Neural progenitor cell (in vitro differentiated cells): ENCODE measurements around the gene EYA4. TPM values are rescaled to one million over a fixed set of nuclear protein-coding genes. Genes with fewer than 3 reads are reported as not detected.

Experiments
- DNase-seq: peaks from one replicate; pipeline ENCODE4 v3.0.0-alpha.2; 2016; ENCODE audit warnings: low spot score
- H2AFZ ChIP-seq: fragments of 200-600 bp; sonication (generic); replicated peaks from 2 replicates; pipeline ENCODE4 v1.6.1; 2016; ENCODE audit warnings: antibody characterized with exemption
- H3F3A ChIP-seq: fragments of 200-600 bp; sonication (generic); 2 replicates; pipeline ENCODE4 v1.6.1; 2016; ENCODE audit warnings: antibody characterized with exemption, low read depth
- H3K27ac ChIP-seq: fragments of 200-600 bp; sonication (generic); 2 replicates; pipeline ENCODE4 v1.5.1; 2016; ENCODE audit warnings: mild to moderate bottlenecking
- H3K27me3 ChIP-seq: fragments of 200-600 bp; sonication (generic); 2 replicates; pipeline ENCODE4 v1.6.1; 2016; ENCODE audit warnings: mild to moderate bottlenecking, moderate library complexity
- H3K36me3 ChIP-seq: fragments of 200-600 bp; sonication (generic); 2 replicates; pipeline ENCODE4 v1.5.1; 2016
- H3K4me1 ChIP-seq: fragments of 200-600 bp; sonication (generic); 2 replicates; pipeline ENCODE4 v1.6.1; 2016; ENCODE audit warnings: mixed run types
- H3K4me2 ChIP-seq: fragments of 200-600 bp; sonication (generic); 2 replicates; pipeline ENCODE4 v1.6.1; 2016
- H3K4me3 ChIP-seq: fragments of 200-600 bp; sonication (generic); 2 replicates; pipeline ENCODE4 v1.5.1; 2016
- H3K79me2 ChIP-seq: fragments of 200-600 bp; sonication (generic); 2 replicates; pipeline ENCODE4 v1.6.1; 2016; ENCODE audit warnings: low read depth
- H3K9ac ChIP-seq: fragments of 200-600 bp; sonication (generic); 2 replicates; pipeline ENCODE4 v1.6.1; 2016
- H3K9me3 ChIP-seq: fragments of 200-600 bp; sonication (generic); 2 replicates; pipeline ENCODE4 v1.5.1; 2016; ENCODE audit warnings: low read depth
- H4K20me1 ChIP-seq: fragments of 200-600 bp; sonication (generic); 2 replicates; pipeline ENCODE4 v1.6.1; 2016; ENCODE audit warnings: low read depth
- H3K27ac Mint-ChIP-seq: 3 replicates; pipeline ENCODE4 v1.8.0; 2021; ENCODE audit warnings: mixed read lengths
- H3K27me3 Mint-ChIP-seq: 2 replicates; pipeline ENCODE4 v1.8.0; 2022; ENCODE audit warnings: low read depth, mild to moderate bottlenecking, inconsistent platforms, moderate library complexity, mixed read lengths; ENCODE audit not compliant: insufficient read depth
- H3K36me3 Mint-ChIP-seq: 3 replicates; pipeline ENCODE4 v1.8.0; 2021; ENCODE audit warnings: mixed read lengths
- H3K4me1 Mint-ChIP-seq: 3 replicates; pipeline ENCODE4 v1.8.0; 2021; ENCODE audit warnings: mixed read lengths
- H3K4me3 Mint-ChIP-seq: 3 replicates; pipeline ENCODE4 v1.8.0; 2021; ENCODE audit warnings: mild to moderate bottlenecking, moderate library complexity, mixed read lengths
- H3K9me3 Mint-ChIP-seq: 3 replicates; pipeline ENCODE4 v1.8.0; 2020; ENCODE audit warnings: mixed read lengths
- CTCF ChIP-seq: fragments of 200-600 bp; sonication (generic); IDR thresholded peaks from 2 replicates; pipeline ENCODE4 v1.5.1; 2017; ENCODE audit warnings: antibody characterized with exemption, mild to moderate bottlenecking
- EZH2 ChIP-seq: fragments of 200-600 bp; sonication (generic); IDR thresholded peaks from 2 replicates; pipeline ENCODE4 v1.6.1; 2017; ENCODE audit warnings: antibody characterized with exemption, mild to moderate bottlenecking, moderate library complexity
- EZH2phosphoT487 ChIP-seq: fragments of 200-600 bp; sonication (generic); IDR thresholded peaks from 2 replicates; pipeline ENCODE4 v1.6.1; 2017; ENCODE audit warnings: antibody characterized with exemption
- total RNA-seq: library from RNA; depleted of rRNA; stranded (reverse); fragments of >200 nt; gene quantifications from 2 replicates; pipeline ENCODE4 v1.2.3, GENCODE V29; 2015; ENCODE audit warnings: low replicate concordance

The EYA4 gene
- total RNA-seq, 1 donor from 2014 or later, result 2.4 TPM

DNA sequence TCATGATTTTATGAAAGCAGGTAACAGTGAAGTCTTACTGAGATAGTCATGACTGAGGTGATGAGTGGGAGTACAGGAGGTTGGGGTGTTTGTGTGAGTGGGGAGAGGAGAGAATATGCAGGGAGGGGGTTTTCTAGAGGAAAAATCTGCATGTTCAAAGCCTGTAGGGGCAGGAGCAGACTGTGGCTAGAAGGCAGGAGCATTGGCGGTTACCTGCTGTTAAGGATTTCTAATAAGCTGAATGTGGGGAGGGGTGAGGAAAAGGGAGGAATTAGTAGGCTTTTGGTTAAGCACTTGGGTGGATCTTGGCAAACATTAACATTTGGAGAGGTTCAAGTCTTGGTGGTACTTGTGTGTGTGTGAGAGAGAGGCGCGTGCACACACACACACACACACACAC lies 70.8 kb downstream of the EYA4 start:
- no peak overlapping the region for H3K9ac ChIP-seq
- H3K27ac Mint-ChIP-seq, result no peak overlapping the region
- peaks cover 11% of the 10 kb centered on the region for H3K4me1 Mint-ChIP-seq
- DNase-seq, result no peak
- no peaks in the 10 kb centered on the region for H3K9me3 ChIP-seq
- H3K4me1 ChIP-seq, result peaks cover 17% of the 10 kb centered on the region
- H3K4me2 ChIP-seq, result no peak overlapping the region
- H3F3A ChIP-seq, result no peaks in the 10 kb centered on the region
- H3K27me3 ChIP-seq, result no peaks in the 10 kb centered on the region
- H2AFZ ChIP-seq, result peak overlapping the region; percentile 7
- no peaks in the 10 kb centered on the region for H3K36me3 ChIP-seq
- H3K27ac ChIP-seq, result no peak overlapping the region
- H3K36me3 Mint-ChIP-seq, result peaks cover 2% of the 10 kb centered on the region
- H3K27me3 Mint-ChIP-seq, result peaks cover 2% of the 10 kb centered on the region
- no peaks in the 10 kb centered on the region for H3K79me2 ChIP-seq
- peaks cover 5% of the 10 kb centered on the region for H3K9me3 Mint-ChIP-seq
- no peak overlapping the region for H3K4me3 ChIP-seq
- H4K20me1 ChIP-seq, result no peaks in the 10 kb centered on the region
- no peak overlapping the region for H3K4me3 Mint-ChIP-seq
- TF ChIP-seq EZH2phosphoT487, result no peak
- TF ChIP-seq EZH2, result no peak
- no peak for TF ChIP-seq CTCF

GRCh38 chr6:133313068-133313467 lies 71.9 kb downstream of the EYA4 start:
- Mint-ChIP-seq H3K27ac (no peak overlapping the region), H3K4me3 (no peak overlapping the region), H3K4me1 (peaks cover 11% of the 10 kb centered on the region), H3K27me3 (peaks cover 2% of the 10 kb centered on the region), H3K36me3 (peaks cover under 1% of the 10 kb centered on the region), H3K9me3 (peaks cover 2% of the 10 kb centered on the region)
- Histone ChIP-seq H3K4me1 (peaks cover 17% of the 10 kb centered on the region), H3K79me2 (no peaks in the 10 kb centered on the region), H3K4me2 (no peak overlapping the region), H2AFZ (no peak overlapping the region), H3K4me3 (no peak overlapping the region), H3K9ac (no peak overlapping the region), H3K27me3 (no peaks in the 10 kb centered on the region), H3K36me3 (no peaks in the 10 kb centered on the region), H3F3A (no peaks in the 10 kb centered on the region), H3K27ac (no peak overlapping the region), H4K20me1 (no peaks in the 10 kb centered on the region), H3K9me3 (no peaks in the 10 kb centered on the region)
- peak; percentile 41 for DNase-seq
- TF ChIP-seq CTCF, result peak; percentile 31
- no peak for TF ChIP-seq EZH2
- TF ChIP-seq EZH2phosphoT487, result no peak

DNA sequence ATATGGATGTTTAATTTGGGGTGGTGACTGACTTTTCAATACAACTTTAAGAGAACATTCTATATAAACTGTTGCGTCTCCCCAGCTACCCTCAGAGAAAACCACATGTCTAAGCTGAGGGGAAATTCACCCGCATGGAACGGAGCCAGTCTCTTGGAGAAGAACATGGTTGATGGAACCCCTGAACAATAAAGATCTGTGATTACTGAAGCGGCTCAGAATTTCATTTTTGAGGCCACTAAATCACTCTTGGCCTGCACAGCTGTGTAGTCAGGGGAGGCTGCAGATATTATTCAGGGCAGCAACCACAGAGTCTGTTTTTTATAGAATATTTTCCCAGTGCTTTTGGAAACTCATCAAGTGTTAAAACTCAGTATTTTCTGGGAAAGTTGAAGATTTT lies 73.8 kb downstream of the EYA4 start:
- no peak overlapping the region for H3K4me2 ChIP-seq
- Mint-ChIP-seq H3K4me3 (no peak overlapping the region), H3K9me3 (no peaks in the 10 kb centered on the region), H3K4me1 (peaks cover 11% of the 10 kb centered on the region), H3K36me3 (no peaks in the 10 kb centered on the region), H3K27ac (peak overlapping the region; percentile 55), H3K27me3 (peaks cover 2% of the 10 kb centered on the region)
- H3K4me1 ChIP-seq, result peaks cover 17% of the 10 kb centered on the region
- no peaks in the 10 kb centered on the region for H3K9me3 ChIP-seq
- no peak overlapping the region for H3K4me3 ChIP-seq
- no peaks in the 10 kb centered on the region for H4K20me1 ChIP-seq
- H3K27ac ChIP-seq, result no peak overlapping the region
- TF ChIP-seq EZH2 (no peak), EZH2phosphoT487 (no peak), CTCF (no peak)
- no peaks in the 10 kb centered on the region for H3K79me2 ChIP-seq
- no peaks in the 10 kb centered on the region for H3K27me3 ChIP-seq
- no peak for DNase-seq
- no peak overlapping the region for H2AFZ ChIP-seq
- no peaks in the 10 kb centered on the region for H3F3A ChIP-seq
- no peak overlapping the region for H3K9ac ChIP-seq
- H3K36me3 ChIP-seq, result no peaks in the 10 kb centered on the region
